Keratinocyte (primary cell): ENCODE measurements around the gene RELA. TPM values are rescaled to one million over a fixed set of nuclear protein-coding genes. Genes with fewer than 3 reads are reported as not detected.
"Not testable (repeated sequence)": the region's sequence is repeated elsewhere in the genome, so short reads cannot be mapped to it uniquely, and the experiment has no call there.

ENCODE experiments used
- DNase-seq: peaks from one replicate; pipeline ENCODE4 v3.0.0-alpha.2; 2011; ENCODE audit warnings: low read depth, missing footprints, low spot score
- FAIRE-seq: peaks from 2 replicates; lab custom pipeline; 2011; peaks lifted over from hg19 to GRCh38; lab: Jason Lieb, UNC
- H2AFZ ChIP-seq: 2 replicates; pipeline ENCODE4 v1.6.0; 2012; ENCODE audit warnings: low read length, control low read depth, inconsistent platforms; ENCODE audit not compliant: control insufficient read depth
- H3K27ac ChIP-seq: 2 replicates; pipeline ENCODE4 v1.5.1; 2011; ENCODE audit warnings: low read length; ENCODE audit not compliant: control insufficient read depth, insufficient read depth
- H3K27me3 ChIP-seq: 3 replicates; pipeline ENCODE4 v1.6.0; 2011; ENCODE audit warnings: low read length; ENCODE audit not compliant: control insufficient read depth, insufficient read depth; ENCODE audit errors: extremely low read depth
- H3K36me3 ChIP-seq, 2 experiments: 2 replicates in 1 of 2; 3 replicates in 1 of 2; pipeline ENCODE4 v1.5.1; 2011; ENCODE audit warnings: low read length in 2 of 2, mild to moderate bottlenecking in 1 of 2; ENCODE audit not compliant: control insufficient read depth in 2 of 2, insufficient read depth in 2 of 2; ENCODE audit errors: extremely low read depth in 1 of 2
- H3K4me1 ChIP-seq: 3 replicates; pipeline ENCODE4 v1.5.1; 2011; ENCODE audit warnings: low read length; ENCODE audit not compliant: control insufficient read depth, insufficient read depth; ENCODE audit errors: extremely low read depth
- H3K4me2 ChIP-seq: 3 replicates; pipeline ENCODE4 v1.6.0; 2011; ENCODE audit warnings: low read depth, low read length; ENCODE audit not compliant: control insufficient read depth, insufficient read depth; ENCODE audit errors: extremely low read depth
- H3K4me3 ChIP-seq, 3 experiments: fragments of 200-600 bp in 1 of 3; sonication (generic) in 1 of 3; 2 replicates in 2 of 3; 3 replicates in 1 of 3; pipeline ENCODE4 v1.5.1; 2011 to 2016; ENCODE audit warnings: low read length in 3 of 3, mild to moderate bottlenecking in 3 of 3, control low read depth in 2 of 3, inconsistent platforms in 1 of 3, low read depth in 1 of 3, mixed read lengths in 1 of 3, mixed run types in 1 of 3, moderate library complexity in 1 of 3; ENCODE audit not compliant: control insufficient read depth in 2 of 3, insufficient read depth in 2 of 3; ENCODE audit errors: extremely low read depth in 1 of 3
- H3K79me2 ChIP-seq: 2 replicates; pipeline ENCODE4 v1.6.0; 2012; ENCODE audit warnings: low read length; ENCODE audit not compliant: control insufficient read depth, insufficient read depth
- H3K9ac ChIP-seq: 3 replicates; pipeline ENCODE4 v1.6.0; 2011; ENCODE audit warnings: low read length; ENCODE audit not compliant: control insufficient read depth, insufficient read depth; ENCODE audit errors: extremely low read depth
- H3K9me1 ChIP-seq: 3 replicates; pipeline ENCODE4 v1.6.0; 2011; ENCODE audit warnings: low read length; ENCODE audit not compliant: control insufficient read depth, insufficient read depth; ENCODE audit errors: extremely low read depth
- H3K9me3 ChIP-seq: 2 replicates; pipeline ENCODE4 v1.5.1; 2012; ENCODE audit warnings: low read depth, low read length; ENCODE audit not compliant: control insufficient read depth
- H4K20me1 ChIP-seq: 3 replicates; pipeline ENCODE4 v1.6.0; 2011; ENCODE audit warnings: low read length; ENCODE audit not compliant: control insufficient read depth, insufficient read depth; ENCODE audit errors: extremely low read depth
- CTCF ChIP-seq, 3 experiments: IDR thresholded peaks in 1 of 3; conservative IDR thresholded peaks in 1 of 3; optimal IDR thresholded peaks in 1 of 3; 2 replicates in 2 of 3; 3 replicates in 1 of 3; pipeline versions ENCODE3 to v1.5.1; 2011; ENCODE audit warnings: low read length in 3 of 3, mild to moderate bottlenecking in 3 of 3, moderate library complexity in 2 of 3, control low read depth in 1 of 3, inconsistent platforms in 1 of 3; ENCODE audit not compliant: insufficient read depth in 2 of 3; ENCODE audit errors: extremely low read depth in 1 of 3
- EZH2 ChIP-seq: IDR thresholded peaks from one replicate; pipeline ENCODE4 v1.6.1; 2012; ENCODE audit warnings: inconsistent platforms, mild to moderate bottlenecking, low read length, moderate library complexity
- dilution Hi-C: fragments of 300-500 bp; cut with MboI; formaldehyde crosslinking; loops from one replicate; pipeline ENCODE4 v1.7.0; 2020; ENCODE audit warnings: low sequenced_read_pairs; ENCODE audit not compliant: extremely low pct_ligation_motif_present
- polyA plus RNA-seq, 5 experiments: library from polyadenylated mRNA; depleted of rRNA in 3 of 5; stranded (reverse) in 3 of 5; stranded (forward) in 1 of 5; unstranded in 1 of 5; fragments of >200 nt; gene quantifications; 1 replicate in 1 of 5; 2 replicates in 3 of 5; 3 replicates in 1 of 5; pipeline versions ENCODE4 v1.2.1 to v1.2.3, GENCODE V29; 2011 to 2012; ENCODE audit warnings: missing spikeins in 2 of 5, low read depth in 1 of 5, low replicate concordance in 1 of 5

Gene RELA
- polyA plus RNA-seq, 1 donor (not counting 4 experiments of a cell fraction or from before 2014, with no cell fraction given), result 20.4 TPM

GRCh38 chr11:65695459-65696241 lies 32.9 kb upstream of the RELA start:
- TF ChIP-seq CTCF (optimal IDR thresholded peaks at IDR 0.05 in 1 of 3, IDR thresholded peaks at IDR 0.05 in 1 of 3, conservative IDR thresholded peaks at IDR 0.05 in 1 of 3; ENCODE audit: extremely low read depth in 1 of 3, insufficient read depth in 2 of 3, low read length in 3 of 3), result no peak
- TF ChIP-seq EZH2, result no peak

DNA sequence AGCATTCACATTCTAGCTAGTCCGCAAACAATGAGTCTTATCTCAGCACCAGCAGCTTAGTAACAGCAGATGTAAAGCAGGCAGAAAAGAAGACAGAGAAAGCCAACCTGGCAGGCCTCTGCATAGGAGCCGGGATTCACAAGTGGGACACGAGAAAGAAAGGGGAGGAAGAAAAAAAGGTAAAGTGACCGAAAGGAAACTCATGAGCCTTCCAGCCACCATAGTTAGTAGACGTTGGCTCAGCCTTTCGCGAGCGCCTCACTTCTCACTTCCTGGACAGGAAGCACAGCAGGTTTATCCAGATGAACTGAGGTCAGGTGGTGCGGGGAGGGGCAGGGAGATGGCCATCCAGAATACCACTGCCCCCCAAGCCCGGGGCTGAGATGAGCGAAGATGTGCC lies 29.7 kb upstream of the RELA start:
- Histone ChIP-seq H4K20me1 (no peaks in the 10 kb centered on the region), H3K4me3 (no peak overlapping the region), H3K9me3 (no peaks in the 10 kb centered on the region), H2AFZ (no peak overlapping the region), H3K9me1 (no peaks in the 10 kb centered on the region), H3K27ac (no peak overlapping the region), H3K9ac (no peak overlapping the region), H3K79me2 (no peaks in the 10 kb centered on the region), H3K27me3 (no peaks in the 10 kb centered on the region), H3K4me1 (no peaks in the 10 kb centered on the region), H3K36me3 (no peaks in the 10 kb centered on the region), H3K4me2 (no peak overlapping the region)
- FAIRE-seq (no peak), DNase-seq (no peak)
- no peak for TF ChIP-seq EZH2
- TF ChIP-seq CTCF (optimal IDR thresholded peaks at IDR 0.05 in 1 of 3, IDR thresholded peaks at IDR 0.05 in 1 of 3, conservative IDR thresholded peaks at IDR 0.05 in 1 of 3; ENCODE audit: extremely low read depth in 1 of 3, insufficient read depth in 2 of 3, low read length in 3 of 3), result no peak
- dilution Hi-C loops, result no loop called here

More at GRCh38 chr11:65695459-65696241, 32.9 kb upstream of the RELA start:
- H3K36me3 ChIP-seq, result no peaks in the 10 kb centered on the region
- no peak overlapping the region for H3K9ac ChIP-seq
- H3K4me2 ChIP-seq, result no peak overlapping the region
- H2AFZ ChIP-seq, result no peak overlapping the region
- H4K20me1 ChIP-seq, result no peaks in the 10 kb centered on the region
- H3K27ac ChIP-seq, result no peak overlapping the region
- no peaks in the 10 kb centered on the region for H3K4me1 ChIP-seq
- dilution Hi-C loops, result no loop called here
- H3K27me3 ChIP-seq, result no peaks in the 10 kb centered on the region
- FAIRE-seq, result no peak
- no peaks in the 10 kb centered on the region for H3K9me1 ChIP-seq
- H3K9me3 ChIP-seq, result no peaks in the 10 kb centered on the region
- no peak for DNase-seq
- H3K4me3 ChIP-seq, result no peak overlapping the region
- no peaks in the 10 kb centered on the region for H3K79me2 ChIP-seq

DNA sequence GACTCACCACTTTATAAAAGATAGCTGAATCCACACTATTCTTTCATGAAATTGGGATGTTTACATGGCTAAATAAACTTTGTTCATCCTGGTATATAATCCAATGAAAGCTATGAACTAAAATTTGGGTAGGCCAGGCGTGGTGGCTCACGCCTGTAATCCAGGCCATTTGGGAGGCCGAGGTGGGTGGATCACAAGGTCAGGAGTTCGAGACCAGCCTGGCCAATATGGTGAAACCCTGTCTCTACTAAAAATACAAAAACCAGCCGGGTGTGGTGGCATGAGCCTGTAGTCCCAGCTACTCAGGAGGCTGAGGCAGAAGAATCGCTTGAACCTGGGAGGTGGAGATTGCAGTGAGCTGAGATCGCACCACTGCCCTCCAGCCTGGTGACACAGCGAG lies 29.1 kb upstream of the RELA start:
- H3K4me2 ChIP-seq, DNase-seq, H3K27ac ChIP-seq, H3K9me1 ChIP-seq, H2AFZ ChIP-seq, H3K9ac ChIP-seq, H3K4me1 ChIP-seq, H3K4me3 ChIP-seq, H3K27me3 ChIP-seq, H3K9me3 ChIP-seq, H3K36me3 ChIP-seq, dilution Hi-C loops, H3K79me2 ChIP-seq, FAIRE-seq, H4K20me1 ChIP-seq: not testable (repeated sequence)
